Embryonic facial prominence (tissue), 1 donor: ENCODE data around the gene ALLC.
"Not testable (repeated sequence)": the region's sequence is repeated elsewhere in the genome, so short reads cannot be mapped to it uniquely, and the experiment has no call there.

Experiments
- DNase-seq: peaks from one replicate; pipeline ENCODE4 v3.0.0-alpha.2; 2016; ENCODE audit errors: extremely low spot score

Gene ALLC

GRCh38 chr2:3657881-3658280, at the start of gene ALLC:
ALLC (plus strand) TSS chr2:3658200; CDS start chr2:3671158, 12,958 bp downstream.
- DNase-seq = no peak

GRCh38 chr2:3608373-3609278, 49.4 kb upstream of the ALLC start:
- no peak for DNase-seq

GRCh38 chr2:3609279-3609673, 48.7 kb upstream of the ALLC start:
- DNase-seq = not testable (repeated sequence)

- no peak for DNase-seq
These were observed 47.6 kb upstream of the ALLC start for GRCh38 chr2:3610415-3610814.

DNA sequence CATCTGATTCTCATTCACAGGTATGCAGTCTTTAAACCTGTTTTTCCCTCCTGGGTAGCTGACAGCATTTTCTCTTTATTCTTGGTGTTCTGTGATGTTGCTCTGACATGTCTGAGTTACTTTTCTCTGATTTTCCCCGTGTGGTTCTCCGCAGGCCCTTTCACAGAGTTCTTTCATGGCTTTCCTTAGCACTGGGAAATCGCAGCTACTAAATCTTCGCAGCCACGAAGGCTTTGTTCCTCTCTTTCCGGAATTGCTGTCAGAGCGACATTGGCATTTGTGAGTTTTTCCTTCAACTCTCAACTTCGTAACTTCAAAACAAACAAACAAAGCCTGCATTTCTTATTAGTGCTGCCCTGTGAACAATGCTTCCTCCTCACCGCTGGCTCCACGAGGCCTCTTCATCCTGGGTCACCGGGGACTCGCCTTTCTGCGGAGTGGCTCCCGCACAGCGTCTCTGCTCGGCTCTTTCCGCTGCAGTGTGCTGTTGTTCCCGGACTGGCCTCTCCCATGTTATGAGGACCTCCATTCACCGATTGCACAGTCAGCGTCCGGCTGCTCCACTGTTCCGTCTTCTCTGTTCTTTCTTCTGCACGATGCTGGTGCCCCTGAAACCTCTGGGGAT, 47.0 kb upstream of the ALLC start:
- DNase-seq = no peak

DNA sequence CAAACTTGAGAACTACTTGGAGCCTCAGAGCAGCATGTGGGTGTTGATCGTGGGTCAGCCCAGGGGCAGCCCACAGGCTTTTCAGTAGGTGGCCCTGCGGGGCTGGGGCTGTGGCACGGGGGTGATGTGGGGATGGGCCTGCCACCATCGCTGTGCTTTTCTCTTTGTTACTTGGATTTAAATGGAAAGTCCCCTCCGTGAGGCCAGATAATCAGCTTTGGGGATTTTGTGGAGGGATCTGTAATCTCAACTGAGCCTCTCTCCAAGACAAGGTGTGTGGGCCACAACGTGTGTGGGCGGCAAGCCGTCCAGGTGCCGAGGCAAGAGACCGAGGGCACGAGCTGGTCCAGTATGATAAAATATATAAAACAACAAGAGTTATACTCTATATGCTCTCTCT, 46.4 kb upstream of the ALLC start:
- no peak for DNase-seq

DNA sequence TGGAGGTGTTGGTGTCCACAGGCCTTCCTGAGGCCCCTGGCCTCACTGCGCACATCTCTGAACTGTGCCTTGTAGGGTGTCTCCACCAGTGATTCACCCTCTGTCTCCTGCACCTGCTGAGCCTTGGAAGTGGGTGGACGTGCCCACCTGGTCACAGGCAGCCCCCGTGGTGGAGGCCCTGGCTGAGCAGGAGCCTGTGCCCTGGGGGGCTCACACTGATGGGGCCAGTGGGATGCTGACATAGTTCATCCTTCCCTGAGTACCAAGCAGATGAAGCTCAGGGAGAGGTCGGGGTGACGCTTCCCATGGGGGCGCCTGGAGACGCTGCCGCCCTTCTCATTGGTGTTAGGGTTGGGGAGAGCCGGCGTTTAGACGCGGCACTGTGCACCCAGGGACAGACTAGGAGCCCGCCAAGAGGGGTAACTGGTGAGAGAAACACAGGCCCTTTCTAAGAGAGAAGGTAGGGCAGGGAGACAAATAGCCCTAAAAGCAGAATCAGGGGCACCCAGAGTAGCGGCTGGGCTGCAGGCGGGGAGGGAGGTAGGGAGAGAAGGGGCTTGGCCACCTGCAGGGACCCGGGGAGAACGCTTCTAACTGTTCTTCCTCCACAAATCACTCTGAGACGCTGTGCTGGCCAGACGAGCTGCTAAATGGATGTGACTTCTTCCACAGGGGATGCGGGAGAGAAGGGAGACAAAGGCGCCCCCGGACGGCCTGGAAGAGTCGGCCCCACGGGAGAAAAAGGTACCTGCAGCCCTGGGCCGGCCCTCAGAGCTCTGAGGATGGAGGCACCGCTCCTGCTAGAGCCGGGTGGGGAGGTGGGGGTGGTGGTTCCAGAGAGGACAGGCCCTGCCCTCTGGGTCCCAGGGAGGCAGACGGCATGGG, 45.1 kb upstream of the ALLC start:
- no peak for DNase-seq

- DNase-seq = no peak
These were observed 44.5 kb upstream of the ALLC start for GRCh38 chr2:3613524-3613905.

DNA sequence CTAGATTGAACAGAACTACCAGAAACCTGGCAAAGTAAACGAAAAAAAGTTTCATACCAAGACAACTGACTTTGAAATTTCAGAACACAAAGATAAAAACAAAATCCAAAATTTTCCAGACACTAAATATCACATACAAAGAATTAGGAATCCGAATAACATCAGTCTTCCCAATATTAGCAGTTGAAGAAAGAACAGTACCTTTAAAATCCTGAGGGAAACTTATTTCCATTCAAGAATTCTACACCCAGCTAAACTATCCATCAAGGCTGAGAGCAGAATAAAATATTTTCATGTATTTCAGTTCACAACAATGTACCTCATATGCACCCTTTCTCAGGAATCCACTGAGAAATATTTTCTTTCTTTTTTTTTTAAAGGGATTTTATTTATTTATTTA, 43.3 kb upstream of the ALLC start:
- not testable (repeated sequence) for DNase-seq

GRCh38 chr2:3615541-3616200, 42.3 kb upstream of the ALLC start:
- DNase-seq = not testable (repeated sequence)

DNA sequence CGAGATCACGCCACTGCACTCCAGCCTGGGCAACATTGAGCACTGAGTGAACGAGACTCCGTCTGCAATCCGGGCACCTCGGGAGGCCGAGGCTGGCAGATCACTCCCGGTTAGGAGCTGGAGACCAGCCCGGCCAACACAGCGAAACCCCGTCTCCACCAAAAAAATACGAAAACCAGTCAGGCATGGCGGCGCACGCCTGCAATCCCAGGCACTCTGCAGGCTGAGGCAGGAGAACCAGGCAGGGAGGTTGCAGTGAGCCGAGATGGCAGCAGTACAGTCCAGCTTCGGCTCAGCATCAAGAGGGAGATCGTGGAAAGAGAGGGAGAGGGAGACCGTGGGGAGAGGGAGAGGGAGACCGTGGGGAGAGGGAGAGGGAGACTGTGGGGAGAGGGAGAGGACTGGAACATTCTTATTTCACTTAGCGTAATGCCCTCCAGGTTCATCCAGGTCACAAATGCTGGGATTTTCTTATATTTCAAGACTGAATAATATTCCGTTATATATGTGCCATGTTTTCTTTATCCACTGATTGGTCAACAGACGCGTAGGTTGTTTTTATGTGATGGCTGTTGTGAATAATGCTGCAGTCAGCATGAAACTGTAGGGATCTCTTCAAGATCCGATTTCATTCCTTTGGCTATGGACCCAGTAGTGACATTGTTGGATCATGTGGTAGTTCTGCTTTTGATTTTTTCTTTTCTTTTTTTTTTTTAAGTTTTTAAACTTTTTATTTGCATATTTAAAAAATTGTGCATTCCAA, 41.4 kb upstream of the ALLC start:
- DNase-seq = not testable (repeated sequence)

- DNase-seq = no peak
These were observed 40.7 kb upstream of the ALLC start for GRCh38 chr2:3617198-3617890.

- DNase-seq = no peak
These were observed 39.6 kb upstream of the ALLC start for GRCh38 chr2:3618367-3618766.

DNA sequence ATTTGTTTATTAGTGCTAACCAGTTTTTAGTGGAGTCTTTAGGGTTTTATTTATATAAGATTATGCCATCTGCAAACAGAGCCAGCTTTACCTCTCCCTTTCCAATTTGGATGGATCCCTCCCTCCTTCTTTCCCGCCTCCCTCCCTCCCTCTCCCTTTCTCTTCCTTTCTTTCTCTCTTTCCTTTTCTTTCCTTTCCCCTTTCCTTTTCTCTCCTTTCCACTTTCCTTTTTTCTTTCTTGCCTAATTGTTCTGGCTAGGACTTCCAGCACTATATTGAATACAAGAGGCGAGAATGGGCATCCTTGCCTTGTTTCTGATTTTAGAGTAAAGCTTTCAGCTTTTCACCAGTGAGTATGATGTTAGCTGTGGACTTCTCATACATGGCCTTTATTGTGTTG, 39.0 kb upstream of the ALLC start:
- DNase-seq = no peak

GRCh38 chr2:3619661-3620060, 38.3 kb upstream of the ALLC start:
- not testable (repeated sequence) for DNase-seq

DNA sequence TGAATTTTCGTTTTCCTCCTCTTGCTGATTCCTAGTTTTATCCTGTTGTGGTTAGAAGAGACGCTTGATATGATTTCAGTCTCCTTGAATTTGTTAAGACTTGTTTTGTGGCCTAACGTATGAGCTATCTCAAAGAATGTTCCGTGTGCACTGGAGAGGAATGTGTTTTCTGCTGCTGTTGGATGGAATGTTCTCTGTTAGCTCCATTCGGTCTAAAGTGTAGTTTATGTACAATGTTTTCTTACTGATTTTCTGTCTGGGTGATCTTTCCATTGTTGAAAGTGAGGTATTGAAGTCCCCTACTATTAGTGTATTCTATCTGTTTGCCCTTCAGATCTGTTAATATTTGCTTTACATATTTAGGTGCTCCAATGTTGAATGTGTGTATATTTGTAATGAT, 37.2 kb upstream of the ALLC start:
- no peak for DNase-seq

DNA sequence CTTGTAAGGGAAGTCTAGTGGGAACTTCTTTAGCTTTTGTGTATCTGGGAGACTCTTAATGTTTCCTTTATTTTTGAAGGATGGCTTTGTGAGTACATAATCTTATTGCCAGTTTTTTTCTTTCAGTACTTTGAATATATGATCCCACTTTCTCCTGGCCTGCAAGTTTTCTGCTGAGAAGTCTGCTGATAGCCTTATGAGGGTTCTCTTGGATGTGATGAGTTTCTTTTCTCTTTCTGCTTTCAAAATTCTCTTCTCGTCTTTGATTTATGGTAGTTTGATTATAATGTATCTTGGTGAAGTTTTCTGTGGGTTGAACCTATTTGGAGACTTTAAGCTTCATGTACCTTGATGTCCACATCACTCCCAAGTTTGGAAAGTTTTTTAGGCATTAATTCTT, 35.0 kb upstream of the ALLC start:
- DNase-seq = no peak

GRCh38 chr2:3624059-3624794, 33.8 kb upstream of the ALLC start:
- no peak for DNase-seq

DNA sequence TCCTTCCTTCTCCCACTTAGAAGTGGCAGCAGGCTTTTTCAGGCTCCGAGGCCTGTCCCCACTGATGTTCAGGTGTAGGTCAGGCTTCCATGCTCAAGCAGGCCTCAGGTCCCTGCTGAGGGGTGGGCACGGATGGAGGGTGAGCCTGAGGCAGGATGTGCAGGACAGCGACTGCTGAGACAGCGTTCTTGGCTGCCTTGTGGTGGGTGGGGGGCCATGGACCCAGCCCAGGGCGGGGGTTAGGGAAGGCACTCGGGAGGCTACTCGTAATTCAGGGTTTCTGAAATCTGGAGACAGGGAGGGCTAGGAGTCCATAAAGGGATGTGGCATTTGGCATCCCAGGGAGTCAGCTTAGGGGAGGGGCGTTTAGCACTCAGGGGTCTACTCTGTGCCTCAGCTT, 32.8 kb upstream of the ALLC start:
- DNase-seq = no peak
